H9 (cell line): ENCODE results near the gene OSBPL2. TPM values are rescaled to one million over a fixed set of nuclear protein-coding genes. Genes with fewer than 3 reads are reported as not detected.

Experiments used
- DNase-seq: peaks from one replicate; pipeline ENCODE4 v3.0.0-alpha.2; 2017
- H2AFZ ChIP-seq: one replicate; pipeline ENCODE4 v1.6.1; 2013; ENCODE audit warnings: mild to moderate bottlenecking, low read length, control low read depth, moderate library complexity
- H2AK5ac ChIP-seq: 2 replicates; pipeline ENCODE4 v1.6.1; 2013; ENCODE audit warnings: low read length, control low read depth, mixed read lengths; ENCODE audit not compliant: insufficient read length
- H2BK120ac ChIP-seq: one replicate; pipeline ENCODE4 v1.6.1; 2013; ENCODE audit warnings: low read depth, mild to moderate bottlenecking, low read length, control low read depth, inconsistent platforms; ENCODE audit not compliant: poor library complexity, severe bottlenecking
- H2BK12ac ChIP-seq: 2 replicates; pipeline ENCODE4 v1.6.1; 2013; ENCODE audit warnings: low read length, control low read depth, mixed read lengths, low read depth; ENCODE audit not compliant: insufficient read length
- H2BK15ac ChIP-seq: 2 replicates; pipeline ENCODE4 v1.6.1; 2013; ENCODE audit warnings: low read depth, low read length, control low read depth
- H2BK20ac ChIP-seq: one replicate; pipeline ENCODE4 v1.6.1; 2013; ENCODE audit warnings: low read depth, mild to moderate bottlenecking, low read length, control low read depth, inconsistent platforms; ENCODE audit not compliant: poor library complexity, severe bottlenecking
- H2BK5ac ChIP-seq: 2 replicates; pipeline ENCODE4 v1.6.1; 2013; ENCODE audit warnings: low read length, control low read depth, mixed read lengths; ENCODE audit not compliant: insufficient read length
- H3K14ac ChIP-seq: 2 replicates; pipeline ENCODE4 v1.6.1; 2013; ENCODE audit warnings: low read length, control low read depth; ENCODE audit not compliant: insufficient read depth
- H3K18ac ChIP-seq: 2 replicates; pipeline ENCODE4 v1.6.1; 2013; ENCODE audit warnings: low read depth, mild to moderate bottlenecking, mixed read lengths, low read length, control low read depth; ENCODE audit not compliant: insufficient read length
- H3K23ac ChIP-seq: 2 replicates; pipeline ENCODE4 v1.6.1; 2013; ENCODE audit warnings: low read length, control low read depth, mixed read lengths, low read depth; ENCODE audit not compliant: insufficient read length
- H3K23me2 ChIP-seq: 2 replicates; pipeline ENCODE4 v1.6.1; 2013; ENCODE audit warnings: low read depth, mild to moderate bottlenecking, mixed read lengths, low read length, control low read depth; ENCODE audit not compliant: insufficient read length, poor library complexity, severe bottlenecking
- H3K27ac ChIP-seq: 2 replicates; pipeline ENCODE4 v1.5.1; 2013; ENCODE audit warnings: low read length, control low read depth, mixed read lengths, low read depth; ENCODE audit not compliant: insufficient read length
- H3K27me3 ChIP-seq: 2 replicates; pipeline ENCODE4 v1.6.1; 2013; ENCODE audit warnings: low read length, control low read depth, inconsistent platforms; ENCODE audit not compliant: insufficient read depth
- H3K4ac ChIP-seq: 2 replicates; pipeline ENCODE4 v1.6.1; 2013; ENCODE audit warnings: low read depth, mild to moderate bottlenecking, control low read depth, inconsistent platforms, low read length, moderate library complexity
- H3K4me1 ChIP-seq: 2 replicates; pipeline ENCODE4 v1.6.1; 2013; ENCODE audit warnings: low read length, control low read depth, inconsistent platforms; ENCODE audit not compliant: insufficient read depth
- H3K4me2 ChIP-seq: 2 replicates; pipeline ENCODE4 v1.6.1; 2013; ENCODE audit warnings: low read length, control low read depth, mixed read lengths; ENCODE audit not compliant: insufficient read length, insufficient read depth
- H3K56ac ChIP-seq: 2 replicates; pipeline ENCODE4 v1.6.1; 2013; ENCODE audit warnings: low read depth, mild to moderate bottlenecking, mixed read lengths, low read length, control low read depth; ENCODE audit not compliant: insufficient read length
- H3K79me1 ChIP-seq: 2 replicates; pipeline ENCODE4 v1.6.1; 2013; ENCODE audit warnings: low read depth, mild to moderate bottlenecking, moderate library complexity, low read length, control low read depth, inconsistent platforms; ENCODE audit not compliant: insufficient read depth, poor library complexity, severe bottlenecking
- H3K79me2 ChIP-seq: 2 replicates; pipeline ENCODE4 v1.6.1; 2013; ENCODE audit warnings: low read length, control low read depth, inconsistent platforms; ENCODE audit not compliant: insufficient read depth
- H3K9ac ChIP-seq: 2 replicates; pipeline ENCODE4 v1.6.1; 2013; ENCODE audit warnings: low read length, control low read depth, mixed read lengths; ENCODE audit not compliant: insufficient read length; ENCODE audit errors: extremely low read depth
- H3K9me3 ChIP-seq: one replicate; pipeline ENCODE4 v1.6.1; 2013; ENCODE audit warnings: low read depth, low read length, inconsistent platforms; ENCODE audit not compliant: control insufficient read depth
- H3T11ph ChIP-seq: one replicate; pipeline ENCODE4 v1.6.1; 2013; ENCODE audit warnings: mild to moderate bottlenecking, low read length, control low read depth, inconsistent platforms
- H4K20me1 ChIP-seq: one replicate; pipeline ENCODE4 v1.6.1; 2013; ENCODE audit not compliant: control insufficient read depth, insufficient read length, insufficient read depth
- H4K5ac ChIP-seq: 2 replicates; pipeline ENCODE4 v1.6.1; 2013; ENCODE audit warnings: low read depth, mild to moderate bottlenecking, mixed read lengths, low read length, control low read depth; ENCODE audit not compliant: insufficient read length
- H4K8ac ChIP-seq: replicated peaks from 2 replicates; pipeline ENCODE4 v1.6.1; 2013; ENCODE audit warnings: low read length, control low read depth, mixed read lengths, low read depth; ENCODE audit not compliant: insufficient read length
- H4K91ac ChIP-seq: 2 replicates; pipeline ENCODE4 v1.6.1; 2013; ENCODE audit warnings: low read depth, mild to moderate bottlenecking, moderate library complexity, mixed read lengths, low read length, control low read depth; ENCODE audit not compliant: insufficient read length
- H3K27ac Mint-ChIP-seq, 3 experiments: 2 replicates in 2 of 3; 3 replicates in 1 of 3; pipeline ENCODE4 v1.8.0; 2020 to 2021; ENCODE audit warnings: mixed read lengths in 3 of 3, mild to moderate bottlenecking in 1 of 3, moderate library complexity in 1 of 3
- H3K27me3 Mint-ChIP-seq: 2 replicates; pipeline ENCODE4 v1.8.0; 2021; ENCODE audit warnings: low read depth, mild to moderate bottlenecking, moderate library complexity, mixed read lengths
- H3K36me3 Mint-ChIP-seq, 3 experiments: 2 replicates in 2 of 3; 3 replicates in 1 of 3; pipeline ENCODE4 v1.8.0; 2020 to 2021; ENCODE audit warnings: low read depth in 3 of 3, mixed read lengths in 3 of 3; ENCODE audit not compliant: insufficient read depth in 1 of 3
- H3K4me1 Mint-ChIP-seq, 2 experiments: 2 replicates each; pipeline ENCODE4 v1.8.0; 2020; ENCODE audit warnings: mixed read lengths in 2 of 2
- H3K4me3 Mint-ChIP-seq, 2 experiments: 2 replicates in 1 of 2; 3 replicates in 1 of 2; pipeline ENCODE4 v1.8.0; 2020 to 2021; ENCODE audit warnings: mild to moderate bottlenecking in 2 of 2, mixed read lengths in 2 of 2, moderate library complexity in 1 of 2
- H3K9me3 Mint-ChIP-seq, 2 experiments: 2 replicates in 1 of 2; 3 replicates in 1 of 2; pipeline ENCODE4 v1.8.0; 2020; ENCODE audit warnings: mild to moderate bottlenecking in 2 of 2, mixed read lengths in 2 of 2, moderate library complexity in 1 of 2
- WGBS: extraction: QIAGEN DNeasy Blood & Tissue Kit; methylation state at CpG from one replicate; pipeline ENCODE4 v1.1.7; 2013; ENCODE audit warnings: missing lambda C conversion rate, low lambda C conversion rate, mixed read lengths; ENCODE audit not compliant: insufficient read length; ENCODE audit errors: extremely low coverage; 5-methylcytosine and 5-hydroxymethylcytosine counted together
- total RNA-seq: library from RNA; stranded (reverse); gene quantifications from 2 replicates; pipeline ENCODE4 v1.2.1, GENCODE V29; 2021
- TF ChIP-seq, protein P1 (sequence below): fragments of 200-600 bp; sonication (generic); conservative IDR thresholded peaks from 3 replicates; pipeline ENCODE4 v1.8.0; 2021; ENCODE audit warnings: antibody characterized with exemption, mild to moderate bottlenecking

The OSBPL2 gene
- total RNA-seq, 1 experiment from 2014 or later = 47.3 TPM

DNA sequence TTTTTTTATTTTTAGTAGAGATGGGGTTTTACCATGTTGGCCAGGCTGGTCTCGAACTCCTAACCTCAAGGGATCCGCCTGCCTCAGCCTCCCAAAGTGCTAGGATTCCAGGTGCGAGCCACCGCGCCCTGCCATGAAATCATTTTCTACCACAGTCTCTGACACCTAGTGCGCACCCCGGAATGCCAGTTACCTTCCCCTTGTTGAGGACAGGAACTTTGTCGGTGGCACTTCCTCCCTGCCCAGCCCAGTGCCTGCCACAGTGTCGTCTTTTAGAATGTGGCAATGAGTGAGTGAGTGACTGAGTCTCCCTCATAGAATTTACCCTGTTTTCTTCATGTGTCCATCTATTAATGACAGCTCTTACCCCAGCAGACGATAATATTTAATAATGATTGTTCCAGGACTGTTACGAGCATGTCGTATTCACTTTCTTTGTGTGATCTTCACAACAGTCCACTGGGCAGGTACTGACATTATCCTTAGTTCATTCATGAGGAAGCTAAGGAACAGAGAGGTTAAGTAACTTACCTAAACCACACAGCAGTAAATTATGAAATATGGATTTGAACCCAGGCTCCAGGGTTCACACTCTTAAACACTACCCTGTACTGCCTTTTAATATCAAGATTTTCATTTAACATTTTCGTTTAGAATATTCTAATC, 1.8 kb downstream of the OSBPL2 start:
- H3K23me2 ChIP-seq = peaks cover 7% of the 10 kb centered on the region
- no peak overlapping the region for H2BK120ac ChIP-seq
- no peak overlapping the region for H2BK12ac ChIP-seq
- H3K4me2 ChIP-seq = no peak overlapping the region
- DNase-seq = no peak
- H3K9me3 ChIP-seq = no peaks in the 10 kb centered on the region
- no CpG with 5 or more reads among the region's 13 CpGs for WGBS
- H3K14ac ChIP-seq = no peak overlapping the region
- no peak overlapping the region for H3T11ph ChIP-seq
- no peak overlapping the region for H2AK5ac ChIP-seq
- peaks cover 2% of the 10 kb centered on the region; the same call in 1 of the 2 replicates for H3K27me3 Mint-ChIP-seq
- H4K5ac ChIP-seq = no peak overlapping the region
- no peak overlapping the region for H4K8ac ChIP-seq
- H3K9me3 Mint-ChIP-seq = no peaks in the 10 kb centered on the region; a peak in 1 of 5 replicates
- H3K27me3 ChIP-seq = no peaks in the 10 kb centered on the region
- no peak overlapping the region for H3K23ac ChIP-seq
- peaks cover 0 to 20% (median 15%) of the 10 kb centered on the region in 3 experiments; a peak in 6 of 7 replicates for H3K36me3 Mint-ChIP-seq
- H2BK15ac ChIP-seq = no peak overlapping the region
- no peaks in the 10 kb centered on the region for H4K20me1 ChIP-seq
- no peak overlapping the region for H3K4ac ChIP-seq
- no peak overlapping the region for H4K91ac ChIP-seq
- no peak overlapping the region for H2BK5ac ChIP-seq
- H2AFZ ChIP-seq = no peak overlapping the region
- no peak overlapping the region for H3K27ac ChIP-seq
- peaks cover 22 to 37% of the 10 kb centered on the region in 2 experiments for H3K4me1 Mint-ChIP-seq
- peaks cover 2% of the 10 kb centered on the region for H3K79me1 ChIP-seq
- TF ChIP-seq, protein P1, sequence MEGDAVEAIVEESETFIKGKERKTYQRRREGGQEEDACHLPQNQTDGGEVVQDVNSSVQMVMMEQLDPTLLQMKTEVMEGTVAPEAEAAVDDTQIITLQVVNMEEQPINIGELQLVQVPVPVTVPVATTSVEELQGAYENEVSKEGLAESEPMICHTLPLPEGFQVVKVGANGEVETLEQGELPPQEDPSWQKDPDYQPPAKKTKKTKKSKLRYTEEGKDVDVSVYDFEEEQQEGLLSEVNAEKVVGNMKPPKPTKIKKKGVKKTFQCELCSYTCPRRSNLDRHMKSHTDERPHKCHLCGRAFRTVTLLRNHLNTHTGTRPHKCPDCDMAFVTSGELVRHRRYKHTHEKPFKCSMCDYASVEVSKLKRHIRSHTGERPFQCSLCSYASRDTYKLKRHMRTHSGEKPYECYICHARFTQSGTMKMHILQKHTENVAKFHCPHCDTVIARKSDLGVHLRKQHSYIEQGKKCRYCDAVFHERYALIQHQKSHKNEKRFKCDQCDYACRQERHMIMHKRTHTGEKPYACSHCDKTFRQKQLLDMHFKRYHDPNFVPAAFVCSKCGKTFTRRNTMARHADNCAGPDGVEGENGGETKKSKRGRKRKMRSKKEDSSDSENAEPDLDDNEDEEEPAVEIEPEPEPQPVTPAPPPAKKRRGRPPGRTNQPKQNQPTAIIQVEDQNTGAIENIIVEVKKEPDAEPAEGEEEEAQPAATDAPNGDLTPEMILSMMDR = no peak
- peak overlapping the region; percentile 81 to 86 for H3K4me3 Mint-ChIP-seq
- H3K4me1 ChIP-seq = no peaks in the 10 kb centered on the region
- no peak overlapping the region for H2BK20ac ChIP-seq
- H3K9ac ChIP-seq = no peak overlapping the region
- peaks cover 13% of the 10 kb centered on the region; the same call in 1 of the 2 replicates for H3K79me2 ChIP-seq
- no peak overlapping the region for H3K18ac ChIP-seq
- peak overlapping the region in 1 of 3 experiments; percentile 66; a peak in 1 of 7 replicates for H3K27ac Mint-ChIP-seq
- no peak overlapping the region for H3K56ac ChIP-seq
